Umbilical cord (tissue), 2 donors: Measurements from ENCODE around the gene ACTR3C. TPM values are rescaled to one million over a fixed set of nuclear protein-coding genes. Genes with fewer than 3 reads are reported as not detected.
"Not testable (repeated sequence)": the region's sequence is repeated elsewhere in the genome, so short reads cannot be mapped to it uniquely, and the experiment has no call there.

Source experiments
- DNase-seq: peaks from one replicate; pipeline ENCODE4 v3.0.0-alpha.2; 2015; ENCODE audit warnings: low spot score
- total RNA-seq: library from RNA; depleted of rRNA; stranded (reverse); fragments of >200 nt; gene quantifications from one replicate; pipeline ENCODE4 v1.2.3, GENCODE V29; 2014; ENCODE audit warnings: low replicate concordance; ENCODE audit not compliant: insufficient read depth

ACTR3C gene
- total RNA-seq, 1 donor from 2014 or later = 2.4 TPM

DNA sequence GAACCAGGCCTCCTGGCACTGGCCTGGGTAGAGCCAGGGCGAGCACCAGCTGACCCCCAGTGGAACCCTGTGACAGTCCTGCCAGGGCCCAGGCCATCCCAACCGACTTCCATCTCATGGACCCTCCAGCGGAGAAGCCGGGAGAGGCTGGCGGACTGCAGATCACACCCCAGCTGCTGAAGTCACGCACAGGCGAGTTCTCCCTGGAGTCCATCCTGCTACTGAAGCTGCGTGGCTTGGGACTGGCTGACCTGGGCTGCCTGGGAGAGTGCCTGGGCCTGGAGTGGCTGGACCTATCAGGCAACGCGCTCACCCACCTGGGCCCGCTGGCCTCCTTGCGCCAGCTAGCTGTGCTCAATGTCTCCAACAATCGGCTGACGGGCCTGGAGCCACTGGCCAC is 13.4 kb upstream of the ACTR3C start:
- DNase-seq = no peak

DNA sequence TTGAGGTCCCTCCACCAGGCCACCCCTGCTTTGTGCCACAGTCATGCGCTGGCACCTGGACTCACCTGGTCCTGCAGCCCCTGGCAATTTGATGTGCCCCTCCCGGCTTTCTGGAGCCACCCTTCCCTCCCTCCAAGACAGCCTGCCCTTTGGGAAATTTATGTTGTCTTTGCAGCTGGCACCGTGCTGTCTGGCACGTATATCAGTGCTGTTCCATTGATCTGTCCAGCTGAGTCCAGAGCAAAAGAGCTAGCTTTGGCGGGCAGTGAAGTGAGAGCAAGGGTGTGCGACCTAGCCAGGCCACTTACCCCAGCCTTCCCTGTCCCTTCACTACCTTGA is 12.4 kb upstream of the ACTR3C start:
- no peak for DNase-seq

DNA sequence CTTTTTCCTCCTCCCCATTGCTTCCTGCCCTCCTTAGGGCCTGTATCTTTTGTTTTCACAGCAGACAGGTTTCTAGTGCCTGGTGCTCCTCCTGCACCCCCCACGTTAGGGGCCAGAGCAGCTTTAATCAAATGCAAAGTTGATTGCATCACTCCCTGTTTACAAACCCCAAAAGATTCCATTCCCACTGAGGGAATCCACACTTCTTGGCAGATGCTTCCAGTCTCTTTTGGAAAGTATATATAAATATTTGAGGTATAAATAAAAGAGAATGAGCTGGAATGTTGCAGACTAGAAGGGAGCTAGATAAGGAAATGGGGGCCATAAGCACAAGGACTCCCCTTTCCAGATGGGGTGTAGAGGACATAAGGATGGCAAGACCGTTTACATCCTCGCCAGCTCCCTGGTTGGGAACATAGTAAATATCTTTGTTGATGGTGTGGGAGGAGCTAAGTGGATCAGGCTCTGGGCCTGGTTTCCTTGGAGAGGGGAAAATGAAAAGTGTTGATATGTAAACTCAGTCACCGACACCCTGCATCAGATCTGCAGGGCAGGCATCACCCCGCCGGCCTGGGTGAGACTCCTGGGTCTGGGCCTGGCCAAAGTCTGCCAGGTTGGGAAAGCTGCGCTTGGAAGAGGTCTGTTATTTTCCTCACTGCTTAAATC is 11.9 kb upstream of the ACTR3C start:
- peak; percentile 42 for DNase-seq

DNA sequence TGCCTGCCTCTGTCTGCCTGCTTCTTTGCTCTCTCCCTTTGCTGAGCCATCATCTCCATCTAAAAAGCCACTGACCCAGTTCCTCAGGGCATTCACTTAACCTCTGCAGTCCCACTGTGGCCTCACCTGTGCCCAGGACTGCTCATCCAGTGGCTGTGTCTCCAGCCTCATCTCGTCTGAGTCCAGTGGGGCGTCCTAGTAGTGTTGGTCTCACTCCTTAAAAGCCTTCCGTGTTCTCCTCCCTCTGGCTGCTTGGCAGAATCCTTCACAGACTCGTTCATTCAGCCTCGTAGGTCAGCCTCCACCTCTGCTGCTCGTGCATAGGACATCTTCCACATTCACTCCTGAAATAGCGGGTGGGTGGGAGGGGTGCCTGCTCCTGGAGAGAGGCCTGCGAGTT is 10.8 kb upstream of the ACTR3C start:
- DNase-seq = no peak

DNA sequence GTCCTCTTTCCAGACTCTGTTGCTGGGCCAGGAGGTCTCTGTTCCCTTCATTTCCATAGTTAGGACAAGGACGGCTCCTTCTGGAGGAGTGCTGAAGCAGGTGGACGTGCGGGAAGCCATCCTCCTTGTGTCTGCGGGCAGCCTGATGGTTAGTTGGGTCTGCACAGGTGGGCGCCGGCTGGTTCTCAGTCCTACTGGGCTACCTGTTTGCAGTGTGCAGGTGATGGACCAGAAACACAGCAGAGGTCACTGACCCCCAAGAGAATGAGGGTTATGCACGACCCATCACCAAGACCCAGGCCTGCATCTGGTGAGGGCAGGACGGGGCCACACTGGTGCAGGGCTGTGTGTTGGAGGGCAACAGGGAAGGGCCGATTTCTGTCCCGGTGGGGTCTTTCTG is 10.3 kb upstream of the ACTR3C start:
- DNase-seq = no peak

DNA sequence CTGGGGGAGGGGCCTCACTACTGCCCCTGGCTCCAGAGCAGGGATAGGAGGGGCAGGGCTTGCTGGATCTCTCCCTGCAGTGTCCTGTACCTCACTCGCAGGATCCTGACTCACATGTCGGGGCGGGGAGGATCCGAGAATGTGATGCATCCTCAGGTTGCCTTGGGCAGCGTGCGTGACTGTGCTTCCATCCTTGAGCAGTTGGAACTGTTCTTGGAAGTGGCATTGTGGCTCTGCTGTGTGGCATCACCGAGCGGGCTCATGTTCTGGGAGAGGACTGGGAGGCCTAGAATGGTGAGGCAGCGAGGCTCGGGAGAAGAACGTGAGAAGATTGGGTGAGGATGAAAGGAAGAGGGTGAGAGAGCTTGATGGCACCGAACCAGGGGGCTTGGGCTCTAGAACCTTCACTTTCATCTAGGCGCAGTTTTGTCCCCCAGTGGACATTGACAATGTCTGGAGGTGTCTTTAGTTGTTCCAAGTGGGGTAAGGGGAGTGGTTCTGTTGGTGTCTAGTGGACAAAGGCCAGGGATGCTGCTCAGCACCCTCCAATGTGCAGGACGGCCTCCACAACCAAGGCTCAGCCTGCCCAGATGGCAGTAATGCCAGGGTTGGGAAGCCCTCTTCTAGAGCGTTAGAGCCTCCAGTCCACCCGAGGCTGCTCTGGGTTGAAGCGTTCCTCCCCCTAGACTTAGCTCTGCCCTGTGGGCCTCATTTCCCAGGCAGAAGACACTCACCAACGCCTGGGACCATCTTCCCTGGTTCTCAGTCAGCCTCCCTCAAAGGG is 9.7 kb upstream of the ACTR3C start:
- DNase-seq = no peak

DNA sequence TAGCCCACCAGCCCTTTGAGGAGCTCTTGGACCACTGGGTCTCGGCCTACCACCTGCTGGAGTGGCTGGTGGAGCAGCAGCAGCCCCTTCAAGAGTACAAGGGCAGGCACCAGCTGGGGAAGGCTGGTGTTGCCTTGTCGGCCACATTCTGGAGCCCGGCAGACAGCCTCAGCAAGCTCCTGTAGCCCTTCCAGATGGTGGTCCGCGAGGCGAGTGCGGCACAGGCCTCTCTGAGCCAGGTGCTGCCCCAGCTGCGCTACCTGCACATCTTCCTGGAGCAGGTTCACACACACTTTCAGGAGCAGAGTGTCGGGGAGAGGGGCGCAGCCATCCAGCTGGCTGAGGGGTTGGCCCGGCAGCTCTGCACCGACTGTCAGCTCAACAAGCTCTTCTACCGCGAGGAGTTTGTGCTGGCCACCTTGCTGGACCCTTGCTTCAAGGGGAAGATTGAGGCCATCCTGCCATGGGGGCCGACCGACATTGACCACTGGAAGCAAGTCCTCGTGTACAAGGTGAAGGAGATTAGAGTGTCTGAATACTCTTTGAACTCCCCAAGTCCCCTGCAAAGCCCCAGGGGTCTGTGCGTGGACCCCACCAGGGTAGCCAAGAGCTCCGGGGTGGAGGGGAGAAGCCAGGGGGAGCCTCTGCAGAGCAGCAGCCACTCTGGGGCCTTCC is 7.0 kb upstream of the ACTR3C start:
- no peak for DNase-seq

DNA sequence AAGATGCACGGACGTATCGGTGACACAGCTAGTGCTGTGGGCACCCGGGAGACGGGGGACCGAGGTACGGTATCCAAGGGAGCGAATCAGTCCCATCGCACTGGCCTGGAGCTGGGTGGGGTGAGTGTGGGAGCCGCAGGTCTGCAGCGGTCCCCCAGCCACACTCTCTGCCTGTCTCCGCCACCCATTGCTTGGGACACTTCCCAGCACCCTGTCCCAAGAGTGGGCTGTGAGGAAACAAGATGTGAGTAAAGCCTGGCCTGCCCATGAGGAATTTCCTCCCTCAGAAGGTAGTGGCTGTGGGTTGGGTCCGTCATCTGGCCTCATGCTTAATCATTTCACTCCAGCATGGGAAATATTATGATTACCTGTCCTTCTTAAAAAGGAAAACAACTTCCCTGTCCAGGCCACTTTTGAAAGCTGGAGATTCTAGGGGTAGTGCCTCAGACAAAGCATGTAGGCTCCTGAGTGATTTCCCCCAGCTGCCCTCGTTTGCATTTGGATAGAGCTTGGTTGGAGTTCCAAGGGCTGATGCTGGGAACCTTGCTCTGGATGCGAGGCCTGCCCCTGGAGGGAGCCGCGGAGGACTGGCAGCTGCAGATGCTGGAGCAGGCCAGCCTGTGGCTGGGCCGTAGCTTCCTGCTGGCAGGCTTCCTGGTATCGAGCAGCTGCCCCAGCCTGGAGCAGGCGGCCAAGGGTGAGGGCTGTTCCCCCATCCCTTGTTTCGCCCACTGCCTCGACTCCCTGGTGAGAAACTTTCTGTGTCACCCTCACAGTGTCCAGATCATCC is 6.2 kb upstream of the ACTR3C start:
- no peak for DNase-seq

DNA sequence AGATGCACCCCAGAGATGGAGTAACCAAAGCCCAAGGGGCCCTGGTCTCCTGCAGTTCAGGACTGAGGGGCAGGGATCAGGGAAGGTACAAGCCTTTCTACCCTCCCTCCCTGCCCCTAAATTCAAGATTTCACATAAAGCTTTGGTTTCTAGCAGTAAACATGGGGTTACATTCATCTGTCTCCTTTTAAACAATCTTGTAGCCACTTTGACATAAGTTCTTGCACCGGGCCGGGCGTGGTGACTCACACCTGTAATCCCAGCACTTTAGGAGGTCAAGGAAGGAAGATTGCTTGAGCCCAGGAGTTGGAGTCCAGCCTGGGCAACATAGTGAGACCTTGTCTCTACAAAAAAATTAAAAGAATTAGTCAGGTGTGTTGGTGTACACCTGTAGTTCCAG is 4.0 kb upstream of the ACTR3C start:
- no peak for DNase-seq

DNA sequence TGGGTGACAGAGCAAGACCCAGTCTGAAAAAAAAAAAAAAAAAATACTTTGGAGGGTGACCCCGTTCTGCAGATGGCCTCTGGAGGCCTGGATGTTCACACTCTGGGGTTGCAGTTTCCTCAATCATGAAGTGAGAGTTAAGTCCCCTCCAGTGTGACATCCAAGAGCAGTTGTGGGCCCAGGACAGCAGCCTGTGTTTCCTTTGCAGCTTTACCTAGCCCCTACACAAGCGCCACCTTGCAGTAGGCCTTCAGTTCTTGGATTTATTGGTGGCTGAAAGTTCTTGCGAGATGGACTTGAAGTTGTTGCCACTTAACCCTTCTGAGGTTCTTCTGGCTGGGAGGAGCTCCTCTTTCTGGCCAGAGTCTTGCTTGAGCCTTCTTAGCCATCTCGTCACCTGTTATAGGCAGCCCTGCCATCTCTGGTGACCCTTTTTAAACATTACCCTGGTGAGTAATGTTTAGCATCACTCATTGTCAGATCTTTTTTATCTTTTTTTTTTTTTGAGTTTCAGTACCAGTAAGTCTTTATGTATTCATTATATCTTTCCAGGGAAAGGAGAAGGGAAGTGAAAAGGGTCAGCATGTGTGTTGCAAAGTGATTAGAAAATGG is 3.4 kb upstream of the ACTR3C start:
- no peak for DNase-seq

DNA sequence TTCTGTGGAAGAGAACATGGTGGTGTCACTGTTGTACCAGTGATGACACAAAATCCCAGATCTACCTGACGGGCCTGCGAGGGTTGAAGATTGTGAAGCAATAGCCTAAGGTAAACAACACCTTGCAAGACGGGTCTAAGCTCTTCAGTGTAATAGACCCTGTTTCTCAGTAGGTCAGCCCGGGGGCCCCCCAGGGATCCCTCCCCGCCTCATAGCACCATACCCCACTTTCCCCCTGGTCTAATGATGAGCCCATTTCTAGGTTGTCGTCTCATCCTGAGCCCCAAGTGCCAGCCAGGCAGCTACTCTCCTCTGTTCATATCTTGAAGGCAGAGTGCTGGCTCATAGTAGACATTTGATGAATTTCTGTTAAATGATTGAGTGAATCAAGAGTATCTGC is 2.6 kb upstream of the ACTR3C start:
- DNase-seq = no peak

DNA sequence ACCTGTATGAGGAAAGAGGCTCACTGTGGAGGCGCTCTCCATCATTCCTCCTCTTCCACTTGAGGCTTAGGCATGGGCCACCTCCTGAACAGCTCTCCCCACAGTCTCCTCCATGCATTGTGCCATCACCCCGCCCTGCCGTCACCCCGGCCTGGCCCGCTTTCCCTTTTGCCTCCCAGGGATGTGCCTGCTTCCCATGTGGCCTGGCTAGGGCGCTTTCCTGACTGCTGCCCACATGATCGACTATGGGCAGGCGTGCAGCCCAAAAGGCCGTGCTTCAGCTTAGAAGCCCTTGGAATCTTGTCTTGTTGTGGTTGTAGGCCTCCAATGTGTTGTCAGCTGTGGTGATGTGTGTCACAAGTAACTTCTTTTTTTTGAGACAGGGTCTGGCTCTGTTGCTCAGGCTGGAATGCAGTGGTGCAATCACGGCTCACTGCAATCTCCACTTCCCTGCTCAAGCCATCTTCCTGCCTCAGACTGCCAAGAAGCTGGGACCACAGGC is 1.8 kb upstream of the ACTR3C start:
- DNase-seq = no peak

DNA sequence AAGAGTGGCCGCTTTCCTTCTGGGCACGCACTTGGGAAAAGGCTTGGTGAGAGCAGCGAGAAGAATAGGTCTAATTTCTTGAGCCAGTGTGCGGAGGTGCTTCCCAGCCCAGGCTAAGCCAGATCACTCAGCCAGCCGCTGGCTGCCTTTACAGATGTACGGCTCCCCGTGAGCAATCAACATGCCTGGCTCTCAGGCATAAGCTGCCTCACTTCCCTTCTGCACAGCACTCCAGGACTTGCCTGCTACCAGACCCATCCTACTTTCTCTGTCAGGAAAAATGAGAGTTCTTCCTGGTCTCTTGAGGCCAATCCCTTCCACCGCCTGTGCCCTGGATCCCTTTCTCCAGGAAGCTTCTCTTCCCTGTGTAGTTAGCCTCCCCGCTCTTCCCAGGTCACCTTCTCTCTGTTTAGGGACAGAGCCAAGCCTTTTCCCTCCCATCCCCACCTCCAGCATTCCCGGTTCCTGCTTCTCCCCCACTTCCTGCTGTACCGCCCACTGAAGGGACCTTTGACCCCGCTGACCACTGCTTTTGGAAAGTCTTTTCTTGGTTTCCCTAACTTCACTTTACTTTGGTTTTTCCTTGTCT is 1.1 kb upstream of the ACTR3C start:
- peak; percentile 23 for DNase-seq

DNA sequence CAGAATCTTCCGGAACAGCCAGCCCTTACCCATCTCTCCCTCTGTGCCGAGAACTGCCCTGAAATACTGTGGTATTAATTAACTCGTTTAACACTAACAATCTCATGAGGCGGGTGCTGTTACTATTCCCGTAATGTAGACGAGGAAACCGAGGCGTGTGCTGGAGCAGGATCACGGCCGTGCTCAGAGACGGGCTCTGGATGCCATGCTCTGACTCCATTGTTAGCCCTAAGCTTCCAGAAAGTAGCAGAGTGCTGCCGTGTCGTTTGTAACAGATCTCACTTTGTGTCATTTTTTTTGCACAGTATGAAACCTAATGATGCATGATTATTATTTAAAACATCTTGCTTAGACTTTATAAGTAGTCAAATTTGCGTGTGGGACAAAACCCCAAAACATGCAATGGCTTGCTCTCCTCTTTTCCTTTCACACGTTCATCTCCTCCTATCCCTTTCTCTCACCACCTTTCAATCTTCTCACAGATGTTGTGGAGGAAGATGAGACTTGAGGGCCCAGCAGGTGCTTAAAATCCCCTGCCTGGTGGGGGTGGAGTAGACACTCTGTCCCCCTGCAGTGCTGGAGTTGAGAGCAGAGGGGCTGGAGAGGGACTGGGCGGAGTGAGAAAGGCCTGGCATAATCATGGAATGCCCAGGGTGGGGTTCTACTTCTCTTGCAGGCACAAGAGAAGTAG is 482 bp upstream of the ACTR3C start:
- peak; percentile 22 for DNase-seq

DNA sequence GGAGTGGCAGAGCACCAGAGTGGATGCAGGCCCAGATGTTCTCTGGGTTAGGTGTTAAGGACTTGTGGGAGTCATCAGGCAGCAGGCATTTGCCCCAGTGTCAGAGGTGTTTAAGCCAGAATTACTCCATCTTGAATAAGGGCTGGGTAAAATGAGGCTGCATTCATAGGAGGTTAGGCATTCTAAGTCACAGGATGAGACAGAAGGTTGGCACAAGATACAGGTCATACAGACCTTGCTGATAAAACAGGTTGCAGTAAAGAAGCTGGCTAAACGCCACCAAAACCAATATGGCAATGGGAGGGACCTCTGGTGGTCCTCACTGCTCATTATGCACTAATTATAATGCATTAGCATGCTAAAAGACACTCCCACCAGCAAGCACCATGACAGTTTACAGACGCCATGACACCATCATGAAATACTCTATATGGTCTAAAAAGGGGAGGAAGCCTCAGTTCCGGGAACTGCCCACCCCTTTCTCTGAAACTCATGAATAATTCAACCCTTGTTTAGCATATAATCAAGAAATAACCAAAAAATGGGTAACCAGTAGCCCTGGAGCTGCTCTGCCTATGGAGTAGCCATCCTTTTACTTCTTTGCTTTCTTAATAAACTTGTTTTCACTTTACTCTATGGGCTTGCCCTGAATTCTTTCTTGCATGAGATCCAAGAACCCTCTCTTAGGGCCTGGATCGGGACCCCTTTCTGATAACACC is 1.1 kb downstream of the ACTR3C start:
- DNase-seq = no peak

DNA sequence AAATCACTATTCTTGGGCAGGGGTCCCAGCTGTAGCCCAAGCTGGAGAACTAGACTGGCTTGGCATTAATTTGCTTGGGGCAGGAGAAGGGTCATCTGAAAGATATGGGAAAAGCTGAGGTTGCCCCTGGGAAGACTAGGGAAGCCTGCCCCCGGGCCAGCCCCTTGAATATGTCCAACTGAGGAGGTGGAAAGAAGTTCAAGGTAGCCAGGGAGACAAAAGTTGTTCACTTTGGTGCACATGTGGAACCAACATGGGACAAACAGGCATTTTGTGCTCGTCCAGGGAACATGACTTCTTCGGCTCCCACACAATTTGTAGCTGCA is 1.6 kb downstream of the ACTR3C start:
- DNase-seq = no peak

DNA sequence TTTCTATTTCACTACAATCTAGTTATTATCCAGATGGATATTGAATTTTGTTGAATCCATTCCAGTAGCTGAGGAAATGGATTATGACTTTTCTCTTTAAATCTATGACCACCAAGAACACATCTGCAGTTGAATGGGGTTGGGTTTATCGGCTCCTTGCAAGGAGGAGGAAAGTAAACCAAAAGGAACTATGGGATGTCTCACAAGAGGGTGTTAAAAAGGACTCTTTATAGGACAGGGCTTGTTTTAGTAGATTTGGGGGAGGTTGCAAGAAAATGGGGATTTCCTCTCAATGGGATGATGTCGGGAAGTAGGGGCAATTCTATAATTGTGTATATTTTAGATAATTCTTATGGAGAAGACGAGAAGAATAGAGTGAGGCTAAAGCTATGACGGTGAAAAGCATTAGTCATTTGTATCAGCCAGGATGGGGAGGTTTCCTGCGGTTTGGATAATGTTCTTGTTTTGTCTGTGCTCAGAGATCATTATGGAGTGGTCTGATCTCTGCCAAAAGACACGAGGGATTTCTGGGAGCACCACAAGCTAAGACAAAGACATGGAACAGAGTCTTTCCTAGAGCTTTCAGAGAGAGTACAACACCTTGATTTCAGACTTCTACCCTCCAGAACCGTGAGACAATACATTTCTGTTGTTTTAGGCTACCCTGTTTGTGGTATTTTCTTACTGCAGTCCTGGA is 5.4 kb downstream of the ACTR3C start:
- DNase-seq = no peak

DNA sequence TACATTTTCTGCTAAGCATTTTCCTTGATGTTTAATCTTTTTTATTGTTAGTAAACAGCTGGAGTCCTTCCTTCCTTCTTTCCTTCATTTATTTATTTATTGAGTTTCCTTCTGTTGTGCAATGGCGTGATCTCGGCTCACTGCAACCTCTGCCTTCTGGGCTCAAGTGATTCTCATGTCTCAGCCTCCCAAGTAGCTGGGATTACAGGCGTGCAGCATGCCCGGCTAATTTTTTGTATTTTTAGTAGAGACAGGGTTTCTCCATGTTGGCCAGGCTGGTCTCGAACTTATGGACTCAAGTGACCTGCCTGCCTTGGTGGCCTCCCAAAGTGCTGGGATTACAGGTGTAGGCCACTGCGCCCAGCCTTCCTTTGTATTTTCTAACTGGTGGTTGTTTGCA is 6.4 kb downstream of the ACTR3C start:
- DNase-seq = not testable (repeated sequence)

DNA sequence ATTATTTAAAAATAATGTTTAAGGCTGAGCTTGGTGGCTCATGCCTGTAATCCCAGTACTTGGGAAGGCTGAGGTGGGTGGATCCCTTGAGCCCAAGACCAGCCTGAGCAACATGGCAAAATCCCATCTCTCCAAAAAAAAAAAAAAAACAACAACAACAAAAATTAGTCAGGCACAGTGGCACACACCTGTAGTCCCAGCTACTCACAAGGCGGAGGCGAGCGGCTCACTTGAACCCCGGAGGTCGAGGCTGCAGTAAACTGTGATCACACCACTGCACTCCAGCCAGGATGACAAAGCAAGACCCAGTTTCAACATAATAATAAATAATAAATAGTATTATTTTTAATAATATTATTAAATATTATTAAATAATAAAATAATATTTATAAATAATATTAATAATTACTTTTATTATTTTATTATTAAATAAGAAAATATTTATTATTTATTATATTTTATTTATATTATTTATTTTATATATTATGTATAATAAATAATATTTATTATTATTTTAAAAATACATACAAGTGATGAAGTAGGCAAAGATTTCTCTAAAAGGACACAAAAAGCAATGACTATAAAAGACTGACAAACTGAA is 8.6 kb downstream of the ACTR3C start:
- no peak for DNase-seq
